Sigmoid colon (tissue), 7 donors: ENCODE measurements around the gene CLCNKA. TPM values are rescaled to one million over a fixed set of nuclear protein-coding genes. Genes with fewer than 3 reads are reported as not detected.

ENCODE experiments used
- DNase-seq: peaks from one replicate; pipeline ENCODE4 v3.0.0-alpha.2; 2019
- H3K27ac ChIP-seq, 4 donors: fragments of 200-600 bp; sonication (generic); one replicate each; pipeline ENCODE4 v1.5.1; 2016 to 2019; ENCODE audit warnings: mild to moderate bottlenecking in 1 of 4
- H3K27me3 ChIP-seq, 3 donors: fragments of 200-600 bp; sonication (generic); one replicate each; pipeline ENCODE4 v1.5.1; 2019; ENCODE audit warnings: mild to moderate bottlenecking in 1 of 3
- H3K36me3 ChIP-seq, 4 donors: fragments of 200-600 bp; sonication (generic); one replicate each; pipeline ENCODE4 v1.5.1; 2016 to 2019
- H3K4me1 ChIP-seq, 4 donors: fragments of 200-600 bp; sonication (generic); one replicate each; pipeline ENCODE4 v1.5.1; 2017 to 2019
- H3K4me3 ChIP-seq, 4 donors: fragments of 200-600 bp; sonication (generic); one replicate each; pipeline ENCODE4 v1.5.1; 2017 to 2019; ENCODE audit warnings: mild to moderate bottlenecking in 2 of 4, moderate library complexity in 1 of 4
- H3K9me3 ChIP-seq, 4 donors: fragments of 200-600 bp in 3 of 4; sonication (generic) in 3 of 4; one replicate each; pipeline versions ENCODE4 v1.5.1 to v1.6.1; 2013 to 2019
- CTCF ChIP-seq, 4 experiments: fragments of 450-650 bp in 3 of 4; fragments of 200-600 bp in 1 of 4; IDR thresholded peaks; one replicate each; pipeline ENCODE4 v1.5.1; 2016 to 2019; ENCODE audit warnings: antibody characterized with exemption in 4 of 4, mild to moderate bottlenecking in 3 of 4, moderate library complexity in 2 of 4
- EP300 ChIP-seq, 4 donors: sonication (generic); formaldehyde crosslinking; IDR thresholded peaks; one replicate each; pipeline ENCODE4 v1.6.1; 2017; ENCODE audit warnings: antibody characterized with exemption in 4 of 4
- POLR2A ChIP-seq, 2 donors: fragments of 450-650 bp; IDR thresholded peaks; one replicate each; pipeline ENCODE4 v1.6.1; 2016; ENCODE audit warnings: antibody characterized with exemption in 2 of 2, mild to moderate bottlenecking in 2 of 2, moderate library complexity in 2 of 2
- POLR2AphosphoS5 ChIP-seq, 4 donors: sonication (generic); formaldehyde crosslinking; IDR thresholded peaks; one replicate each; pipeline ENCODE4 v1.6.1; 2017; ENCODE audit warnings: antibody characterized with exemption in 4 of 4
- WGBS, 2 donors: extraction: QIAGEN DNeasy Blood & Tissue Kit; methylation state at CpG; one replicate each; pipeline ENCODE4 v1.1.7; 2013; 5-methylcytosine and 5-hydroxymethylcytosine counted together
- intact Hi-C: fragments of 100-400 bp; cut with DNase I; formaldehyde crosslinking; loops from one replicate; pipeline ENCODE4 v1.15.1; 2023
- polyA plus RNA-seq, 3 donors: library from polyadenylated mRNA; stranded (reverse); fragments of 200-250 nt; gene quantifications; one replicate each; pipeline ENCODE4 v1.2.3, GENCODE V29; 2013
- total RNA-seq, 4 donors: library from RNA; depleted of rRNA; stranded (reverse); fragments of >200 nt; gene quantifications; one replicate each; pipeline ENCODE4 v1.1.0, GENCODE V29; 2016
- donor health status: healthy with polysubstance abuse.
- donor health status: Bipolar disorder and iron deficiency.
- donor health status: healthy.

CLCNKA gene
- total and polyA plus RNA-seq, 7 donors: 0.13 to 1.1 TPM; not detected in 5

GRCh38 chr1:16046842-16047241 lies 25.0 kb downstream of the CLCNKA start:
- Histone ChIP-seq H3K4me1 (peaks cover 0 to 9% (median 7%) of the 10 kb centered on the region in 4 donors), H3K4me3 (no peak overlapping the region), H3K36me3 (no peaks in the 10 kb centered on the region), H3K27ac (no peak overlapping the region), H3K27me3 (no peaks in the 10 kb centered on the region), H3K9me3 (no peaks in the 10 kb centered on the region)
- intact Hi-C loops: no loop called here
- no peak for DNase-seq
- WGBS, 2 donors: 71 to 79% methylated on average over 7 of the region's 7 CpGs
- TF ChIP-seq POLR2AphosphoS5 (IDR thresholded peaks at IDR 0.05) (no peak), POLR2A (IDR thresholded peaks at IDR 0.05) (no peak), CTCF (IDR thresholded peaks at IDR 0.05) (no peak), EP300 (IDR thresholded peaks at IDR 0.05) (no peak)

GRCh38 chr1:16047791-16048475 lies 26.1 kb downstream of the CLCNKA start:
- peaks cover 0 to 9% (median 7%) of the 10 kb centered on the region in 4 donors for H3K4me1 ChIP-seq
- peak overlapping the region in 3 of 4 donors; percentile 42 to 54 (median 46) for H3K4me3 ChIP-seq
- no peaks in the 10 kb centered on the region for H3K27me3 ChIP-seq
- H3K36me3 ChIP-seq: no peaks in the 10 kb centered on the region
- peak; percentile 64 for DNase-seq
- H3K9me3 ChIP-seq: no peaks in the 10 kb centered on the region
- 72 to 76% methylated on average over 19 of the region's 19 CpGs for WGBS, 2 donors
- intact Hi-C loops: no loop called here
- TF ChIP-seq CTCF (IDR thresholded peaks at IDR 0.05) (no peak), EP300 (IDR thresholded peaks at IDR 0.05) (no peak), POLR2A (IDR thresholded peaks at IDR 0.05) (no peak), POLR2AphosphoS5 (IDR thresholded peaks at IDR 0.05) (no peak)
- H3K27ac ChIP-seq: no peak overlapping the region

- 3% methylated on average over 25 of the region's 25 CpGs for WGBS, 2 donors
- H3K4me3 ChIP-seq: peak overlapping the region; percentile 23 to 54 (median 44)
- intact Hi-C loops: no loop called here
- no peaks in the 10 kb centered on the region for H3K36me3 ChIP-seq
- H3K9me3 ChIP-seq: no peaks in the 10 kb centered on the region
- no peaks in the 10 kb centered on the region for H3K27me3 ChIP-seq
- peak; percentile 76 for DNase-seq
- TF ChIP-seq CTCF (IDR thresholded peaks at IDR 0.05) (no peak), POLR2A (IDR thresholded peaks at IDR 0.05) (no peak), EP300 (IDR thresholded peaks at IDR 0.05) (no peak), POLR2AphosphoS5 (IDR thresholded peaks at IDR 0.05) (no peak)
- peaks cover 0 to 9% (median 7%) of the 10 kb centered on the region in 4 donors for H3K4me1 ChIP-seq
- peak overlapping the region in 1 of 4 donors; percentile 16 for H3K27ac ChIP-seq
Measured at GRCh38 chr1:16048573-16049189, 26.8 kb downstream of the CLCNKA start.

GRCh38 chr1:16050328-16050727 lies 28.5 kb downstream of the CLCNKA start:
- Histone ChIP-seq H3K27me3 (no peaks in the 10 kb centered on the region), H3K27ac (no peak overlapping the region), H3K36me3 (no peaks in the 10 kb centered on the region), H3K4me3 (no peak overlapping the region), H3K4me1 (peaks cover 0 to 9% (median 7%) of the 10 kb centered on the region in 4 donors), H3K9me3 (no peaks in the 10 kb centered on the region)
- no peak for DNase-seq
- intact Hi-C loops: no loop called here
- TF ChIP-seq POLR2A (IDR thresholded peaks at IDR 0.05) (no peak), CTCF (IDR thresholded peaks at IDR 0.05) (no peak), POLR2AphosphoS5 (IDR thresholded peaks at IDR 0.05) (no peak), EP300 (IDR thresholded peaks at IDR 0.05) (no peak)
- WGBS, 2 donors: 89 to 90% methylated on average over 7 of the region's 7 CpGs
